Esophagus squamous epithelium (tissue), 5 donors: ENCODE measurements around the gene CHMP4A. TPM values are rescaled to one million over a fixed set of nuclear protein-coding genes. Genes with fewer than 3 reads are reported as not detected.
A peak's percentile ranks its signal among the peaks of the same experiment; 100 is the strongest.

Source experiments
- DNase-seq: peaks from one replicate; lab custom pipeline; 2025; lab: John Stamatoyannopoulos, UW
- H3K27ac ChIP-seq, 4 donors: fragments of 200-600 bp; sonication (generic); one replicate each; pipeline ENCODE4 v1.5.1; 2016 to 2019; ENCODE audit warnings: mild to moderate bottlenecking in 1 of 4
- H3K27me3 ChIP-seq, 4 donors: fragments of 200-600 bp; sonication (generic); 1 replicate in 3 of 4; 2 replicates in 1 of 4; pipeline versions ENCODE4 v1.5.1 to v1.6.0; 2017 to 2021; ENCODE audit warnings: antibody characterized with exemption in 1 of 4
- H3K36me3 ChIP-seq, 3 donors: fragments of 200-600 bp; sonication (generic); one replicate each; pipeline ENCODE4 v1.5.1; 2016 to 2019
- H3K4me1 ChIP-seq, 3 donors: fragments of 200-600 bp; sonication (generic); one replicate each; pipeline ENCODE4 v1.5.1; 2017 to 2019
- H3K4me3 ChIP-seq, 4 donors: fragments of 200-600 bp; sonication (generic); 1 replicate in 3 of 4; 2 replicates in 1 of 4; pipeline ENCODE4 v1.5.1; 2016 to 2019; ENCODE audit warnings: mild to moderate bottlenecking in 2 of 4, moderate library complexity in 1 of 4
- H3K9me3 ChIP-seq, 3 donors: fragments of 200-600 bp; sonication (generic); one replicate each; pipeline ENCODE4 v1.5.1; 2016 to 2019
- POLR2A ChIP-seq, 4 donors: fragments of 450-650 bp; IDR thresholded peaks; one replicate each; pipeline ENCODE4 v1.6.1; 2017; ENCODE audit warnings: antibody characterized with exemption in 4 of 4, mild to moderate bottlenecking in 4 of 4, moderate library complexity in 3 of 4
- WGBS, 2 donors: methylation state at CpG; one replicate each; pipeline ENCODE4 v1.1.5; 2018; 5-methylcytosine and 5-hydroxymethylcytosine counted together
- intact Hi-C: fragments of 100-400 bp; cut with DNase I; formaldehyde crosslinking; loops from one replicate; pipeline ENCODE4 v1.15.0; 2022
- small RNA-seq, 4 donors: library from RNA; depleted of rRNA; stranded (forward); fragments of <200 nt; gene quantifications; one replicate each; pipeline ENCODE3, GENCODE V24; 2016
- total RNA-seq, 4 donors: library from RNA; depleted of rRNA; stranded (reverse); fragments of >200 nt; gene quantifications; one replicate each; pipeline ENCODE4 v1.1.0, GENCODE V29; 2016
- TF ChIP-seq, protein P1 (sequence below), 6 experiments: fragments of 450-650 bp in 4 of 6; fragments of 200-600 bp in 2 of 6; sonication (generic) in 2 of 6; IDR thresholded peaks; one replicate each; pipeline ENCODE4 v1.5.1; 2016 to 2019; ENCODE audit warnings: antibody characterized with exemption in 6 of 6, mild to moderate bottlenecking in 4 of 6, moderate library complexity in 4 of 6
- donor health status: DM: yes; HTN: yes; CAD: no.

CHMP4A gene
- total RNA-seq, 4 donors from 2014 or later, result 23.6 to 80.7 (median 62.8) TPM

DNA sequence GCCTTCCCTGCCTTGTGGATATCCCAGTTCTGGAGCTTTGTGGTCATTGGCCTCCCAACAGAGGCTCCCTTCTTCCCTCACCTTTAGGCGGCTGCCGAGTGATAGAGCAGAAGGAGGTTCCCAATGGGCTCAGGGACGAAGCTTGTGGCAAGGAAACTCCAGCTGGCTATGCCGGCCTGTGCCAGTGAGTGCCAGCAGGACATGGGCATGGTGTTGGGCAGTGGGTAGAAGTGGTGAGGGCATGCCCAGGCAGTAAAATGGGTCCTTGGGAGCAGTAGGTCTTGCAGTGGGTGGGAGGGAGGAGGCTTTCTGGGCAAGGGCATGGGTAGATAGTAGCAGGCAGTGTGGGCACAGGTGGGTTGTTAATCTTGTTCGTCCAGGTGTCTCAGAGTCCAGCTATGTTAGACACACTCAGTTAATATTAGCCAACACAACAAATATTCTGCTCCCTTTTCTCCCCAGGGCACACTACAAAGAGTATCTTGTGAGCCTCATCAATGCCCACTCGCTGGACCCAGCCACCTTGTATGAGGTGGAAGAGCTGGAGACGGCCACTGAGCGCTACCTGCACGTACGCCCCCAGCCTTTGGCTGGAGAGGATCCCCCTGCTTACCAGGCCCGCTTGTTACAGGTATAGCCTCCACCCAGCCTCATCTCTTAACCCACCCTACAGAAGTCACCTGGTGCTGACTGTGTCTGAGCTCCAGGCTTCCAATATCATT is 53.4 kb downstream of the CHMP4A start:
- 81 to 84% methylated on average over 7 to 9 of the region's 11 CpGs for WGBS, 2 donors
- H3K9me3 ChIP-seq, result no peaks in the 10 kb centered on the region
- H3K36me3 ChIP-seq, result peaks cover 49 to 83% (median 52%) of the 10 kb centered on the region in 3 donors
- peak overlapping the region; percentile 92 to 98 (median 97) for H3K27ac ChIP-seq
- TF ChIP-seq, protein P1, sequence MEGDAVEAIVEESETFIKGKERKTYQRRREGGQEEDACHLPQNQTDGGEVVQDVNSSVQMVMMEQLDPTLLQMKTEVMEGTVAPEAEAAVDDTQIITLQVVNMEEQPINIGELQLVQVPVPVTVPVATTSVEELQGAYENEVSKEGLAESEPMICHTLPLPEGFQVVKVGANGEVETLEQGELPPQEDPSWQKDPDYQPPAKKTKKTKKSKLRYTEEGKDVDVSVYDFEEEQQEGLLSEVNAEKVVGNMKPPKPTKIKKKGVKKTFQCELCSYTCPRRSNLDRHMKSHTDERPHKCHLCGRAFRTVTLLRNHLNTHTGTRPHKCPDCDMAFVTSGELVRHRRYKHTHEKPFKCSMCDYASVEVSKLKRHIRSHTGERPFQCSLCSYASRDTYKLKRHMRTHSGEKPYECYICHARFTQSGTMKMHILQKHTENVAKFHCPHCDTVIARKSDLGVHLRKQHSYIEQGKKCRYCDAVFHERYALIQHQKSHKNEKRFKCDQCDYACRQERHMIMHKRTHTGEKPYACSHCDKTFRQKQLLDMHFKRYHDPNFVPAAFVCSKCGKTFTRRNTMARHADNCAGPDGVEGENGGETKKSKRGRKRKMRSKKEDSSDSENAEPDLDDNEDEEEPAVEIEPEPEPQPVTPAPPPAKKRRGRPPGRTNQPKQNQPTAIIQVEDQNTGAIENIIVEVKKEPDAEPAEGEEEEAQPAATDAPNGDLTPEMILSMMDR (IDR thresholded peaks at IDR 0.05), result no peak
- no peak for TF ChIP-seq POLR2A (IDR thresholded peaks at IDR 0.05)
- H3K4me1 ChIP-seq, result peaks cover 21 to 60% (median 34%) of the 10 kb centered on the region in 3 donors
- intact Hi-C loops, result no loop called here
- DNase-seq, result no peak
- no peaks in the 10 kb centered on the region for H3K27me3 ChIP-seq
- no peak overlapping the region for H3K4me3 ChIP-seq

Small RNAs within 50 kb of the gene (small RNA-seq; reads per million reads assigned to genes)
- gene AL136295.4 (0 reads per million in 4 donors), gene CHMP4A (0 to 0.60 (median 0) reads per million in 4 donors), gene IPO4 (0 to 0.15 (median 0.04) reads per million in 4 donors), gene IRF9 (0 reads per million in 4 donors), gene MDP1 (0 to 0.21 (median 0) reads per million in 4 donors)

Other genes with a start within 250 kb of the CHMP4A start
- gene DHRS4L2, start 224.6 kb downstream of the CHMP4A start, total RNA-seq, result 10 to 100 TPM in 3 of 4 donors, 1 to 10 TPM in 1; 9.4 to 35.6 (median 27.2) TPM
- gene CARMIL3, start 161.5 kb downstream of the CHMP4A start, total RNA-seq, result 1 to 10 TPM in 2 of 4 donors, under 1 TPM in 2; 0.38 to 1.2 (median 0.86) TPM
- not detected for gene CPNE6, start 141.9 kb downstream of the CHMP4A start, total RNA-seq
- gene PCK2, start 119.2 kb downstream of the CHMP4A start, total RNA-seq, result 10 to 100 TPM; 10.5 to 13.5 (median 12.8) TPM
- gene DCAF11, start 98.7 kb downstream of the CHMP4A start, total RNA-seq, result 100 to 1,000 TPM in 1 of 4 donors, 10 to 100 TPM in 3; 55.4 to 114 (median 79.3) TPM
- gene NRL, start 98.5 kb downstream of the CHMP4A start, total RNA-seq, result 1 to 10 TPM in 3 of 4 donors, under 1 TPM in 1; 0.79 to 4.5 (median 3.3) TPM
- 1 to 10 TPM in 1 of 4 donors, under 1 TPM in 2, not detected in 1; 0.42 to 3.7 (median 0.95) TPM for gene FITM1, start 82.8 kb downstream of the CHMP4A start, total RNA-seq
- gene PSME1, start 77.3 kb downstream of the CHMP4A start, total RNA-seq, result 100 to 1,000 TPM; 100 to 256 (median 116) TPM
- gene EMC9, start 71.9 kb downstream of the CHMP4A start, total RNA-seq, result 10 to 100 TPM in 3 of 4 donors, 1 to 10 TPM in 1; 6.0 to 12.1 (median 10.9) TPM
- gene PSME2, start 66.9 kb downstream of the CHMP4A start, total RNA-seq, result 100 to 1,000 TPM in 1 of 4 donors, 10 to 100 TPM in 3; 44.4 to 110 (median 77.2) TPM
- 10 to 100 TPM; 26.8 to 35.6 (median 32.4) TPM for gene RNF31, start 66.0 kb downstream of the CHMP4A start, total RNA-seq
- 10 to 100 TPM; 21.9 to 52.2 (median 45.9) TPM for gene IRF9, start 52.2 kb downstream of the CHMP4A start, total RNA-seq
- gene REC8, start 41.4 kb downstream of the CHMP4A start, total RNA-seq, result 1 to 10 TPM in 3 of 4 donors, under 1 TPM in 1; 0.47 to 7.4 (median 3.0) TPM
- 10 to 100 TPM; 32.9 to 55.1 (median 40.4) TPM for gene IPO4, start 24.7 kb downstream of the CHMP4A start, total RNA-seq
- gene TM9SF1, start 18.0 kb downstream of the CHMP4A start, total RNA-seq, result 10 to 100 TPM; 36.4 to 51.3 (median 44.6) TPM
- not detected for gene TSSK4, start 7.8 kb downstream of the CHMP4A start, total RNA-seq
- gene MDP1, start 2.6 kb upstream of the CHMP4A start, total RNA-seq, result 10 to 100 TPM in 2 of 4 donors, 1 to 10 TPM in 2; 1.4 to 12.4 (median 8.6) TPM
- gene NEDD8, start 18.9 kb upstream of the CHMP4A start, total RNA-seq, result 100 to 1,000 TPM in 3 of 4 donors, 10 to 100 TPM in 1; 93.1 to 182 (median 121) TPM
- 10 to 100 TPM; 18.5 to 47.7 (median 33.1) TPM for gene GMPR2, start 19.4 kb upstream of the CHMP4A start, total RNA-seq
- gene TINF2, start 29.1 kb upstream of the CHMP4A start, total RNA-seq, result 10 to 100 TPM; 46.3 to 94.3 (median 56.1) TPM
- gene TGM1, start 49.7 kb upstream of the CHMP4A start, total RNA-seq, result 1,000 to 10,000 TPM in 2 of 4 donors, 100 to 1,000 TPM in 2; 566 to 1,879 (median 1,037) TPM
- 100 to 1,000 TPM in 2 of 4 donors, 10 to 100 TPM in 2; 68.9 to 171 (median 108) TPM for gene RABGGTA, start 58.1 kb upstream of the CHMP4A start, total RNA-seq
- 100 to 1,000 TPM in 2 of 4 donors, 10 to 100 TPM in 2; 81.6 to 164 (median 101) TPM for gene DHRS1, start 86.3 kb upstream of the CHMP4A start, total RNA-seq
- 10 to 100 TPM; 18.0 to 29.8 (median 25.0) TPM for gene NOP9, start 86.4 kb upstream of the CHMP4A start, total RNA-seq
- 10 to 100 TPM; 18.3 to 41.4 (median 30.4) TPM for gene CIDEB, start 94.5 kb upstream of the CHMP4A start, total RNA-seq
- 100 to 1,000 TPM in 3 of 4 donors, 10 to 100 TPM in 1; 66.0 to 169 (median 123) TPM for gene LTB4R2, start 96.7 kb upstream of the CHMP4A start, total RNA-seq
- gene LTB4R, start 98.0 kb upstream of the CHMP4A start, total RNA-seq, result 10 to 100 TPM; 47.9 to 99.9 (median 85.4) TPM
- 10 to 100 TPM in 2 of 4 donors, 1 to 10 TPM in 2; 3.1 to 23.1 (median 11.7) TPM for gene ADCY4, start 121.6 kb upstream of the CHMP4A start, total RNA-seq
- gene RIPK3, start 126.5 kb upstream of the CHMP4A start, total RNA-seq, result 10 to 100 TPM; 10.3 to 21.4 (median 12.7) TPM
- 10 to 100 TPM in 2 of 4 donors, 1 to 10 TPM in 2; 2.7 to 22.5 (median 9.2) TPM for gene NFATC4, start 154.7 kb upstream of the CHMP4A start, total RNA-seq
- gene NYNRIN, start 185.5 kb upstream of the CHMP4A start, total RNA-seq, result 10 to 100 TPM in 3 of 4 donors, 1 to 10 TPM in 1; 4.7 to 14.7 (median 11.8) TPM
- under 1 TPM in 3 of 4 donors, not detected in 1; 0.13 to 0.95 (median 0.85) TPM for gene CBLN3, start 216.2 kb upstream of the CHMP4A start, total RNA-seq
- 10 to 100 TPM; 35.6 to 68.9 (median 42.9) TPM for gene KHNYN, start 216.5 kb upstream of the CHMP4A start, total RNA-seq
- gene SDR39U1, start 229.3 kb upstream of the CHMP4A start, total RNA-seq, result 10 to 100 TPM; 16.1 to 36.0 (median 20.4) TPM